HepG2 (cell line): ENCODE measurements around the gene CNNM3. TPM values are rescaled to one million over a fixed set of nuclear protein-coding genes. Genes with fewer than 3 reads are reported as not detected.

Experiments
- ARNT ChIP-seq: fragments of 450-650 bp; IDR thresholded peaks from 2 replicates; pipeline ENCODE4 v1.6.1; 2017
- ASH2L ChIP-seq: fragments of 300-600, 200-600 bp; sonication (generic); IDR thresholded peaks from 2 replicates; pipeline ENCODE4 v1.7.0; 2017; ENCODE audit warnings: low read depth, mild to moderate bottlenecking, moderate library complexity, mixed read lengths, low read length; ENCODE audit not compliant: insufficient read length
- CCDC6 ChIP-seq: sonication (generic); formaldehyde crosslinking; IDR thresholded peaks from 2 replicates; pipeline ENCODE4 v1.8.1; 2022; ENCODE audit warnings: mild to moderate bottlenecking, missing genetic modification reagents, moderate library complexity
- HDAC6 ChIP-seq: fragments of 200-600 bp; sonication (generic); IDR thresholded peaks from 2 replicates; pipeline ENCODE4 v1.7.0; 2017; ENCODE audit warnings: mild to moderate bottlenecking, antibody characterized with exemption, low read length, low read depth
- HNRNPL ChIP-seq: fragments of 200-400 bp; formaldehyde crosslinking; IDR thresholded peaks from 2 replicates; pipeline ENCODE4 v1.6.1; 2017; ENCODE audit warnings: mild to moderate bottlenecking, low read depth, low read length
- HNRNPLL ChIP-seq: fragments of 200-400 bp; formaldehyde crosslinking; IDR thresholded peaks from 2 replicates; pipeline ENCODE4 v1.6.1; 2017; ENCODE audit warnings: mild to moderate bottlenecking, low read depth, low read length; ENCODE audit not compliant: poor library complexity, severe bottlenecking
- MAX ChIP-seq: IDR thresholded peaks from 2 replicates; pipeline ENCODE4 v1.6.1; 2012; ENCODE audit warnings: inconsistent platforms
- MXD4 ChIP-seq: IDR thresholded peaks from 2 replicates; pipeline ENCODE4 v1.6.1; 2016; ENCODE audit warnings: mild to moderate bottlenecking, missing biosample characterization, missing genetic modification reagents
- RFX5 ChIP-seq: IDR thresholded peaks from 2 replicates; pipeline ENCODE4 v1.6.1; 2011; ENCODE audit warnings: low read depth, low read length, improper control_type of control experiment
- THYN1 ChIP-seq: sonication (generic); formaldehyde crosslinking; IDR thresholded peaks from 2 replicates; pipeline ENCODE4 v1.8.1; 2023; ENCODE audit warnings: low read depth, mild to moderate bottlenecking, moderate library complexity, missing genetic modification reagents, borderline replicate concordance
- ZNF574 ChIP-seq: sonication (generic); formaldehyde crosslinking; IDR thresholded peaks from 2 replicates; pipeline ENCODE4 v1.4.0; 2020; ENCODE audit warnings: missing genetic modification reagents
- ZNF605 ChIP-seq: sonication (generic); formaldehyde crosslinking; IDR thresholded peaks from 2 replicates; pipeline ENCODE4 v1.8.0; 2022; ENCODE audit warnings: mild to moderate bottlenecking, missing genetic modification reagents
- ZNF83 ChIP-seq: sonication (generic); formaldehyde crosslinking; IDR thresholded peaks from 2 replicates; pipeline ENCODE4 v1.4.0; 2020; ENCODE audit warnings: missing genetic modification reagents, mild to moderate bottlenecking, borderline replicate concordance
- ZSCAN5A ChIP-seq: sonication (generic); formaldehyde crosslinking; IDR thresholded peaks from 2 replicates; pipeline ENCODE4 v1.8.0; 2022; ENCODE audit warnings: mild to moderate bottlenecking, missing genetic modification reagents, borderline replicate concordance
- polyA plus RNA-seq, 8 experiments: library from polyadenylated mRNA; depleted of rRNA in 3 of 8; stranded (reverse) in 7 of 8; unstranded in 1 of 8; fragments of >200 nt; fragmentation: Illumina TruSeq in 4 of 8; extraction: Trizol in 4 of 8; gene quantifications; 2 replicates each; pipeline versions ENCODE4 v1.2.1 to v1.2.3, GENCODE V29; 2011 to 2016; ENCODE audit warnings: low read depth in 4 of 8, missing spikeins in 1 of 8, mixed read lengths in 1 of 8; ENCODE audit not compliant: insufficient read depth in 1 of 8
- total RNA-seq, 5 experiments: library from RNA; depleted of rRNA; stranded (reverse); fragments of >200 nt; fragmentation: Illumina TruSeq; extraction: Trizol; gene quantifications; 2 replicates each; pipeline ENCODE4 v1.2.3, GENCODE V29; 2016; ENCODE audit warnings: low read depth in 1 of 5
- TF ChIP-seq, protein P1 (sequence below): sonication (generic); formaldehyde crosslinking; IDR thresholded peaks from 2 replicates; pipeline ENCODE4 v1.4.0; 2020; ENCODE audit warnings: missing genetic modification reagents
- TF ChIP-seq, protein P2 (sequence below): sonication (generic); formaldehyde crosslinking; IDR thresholded peaks from 2 replicates; pipeline ENCODE4 v1.5.1; 2020; ENCODE audit warnings: mild to moderate bottlenecking, missing genetic modification reagents, moderate library complexity
- TF ChIP-seq, protein P3 (sequence below): IDR thresholded peaks from 2 replicates; pipeline ENCODE4 v1.6.1; 2016; ENCODE audit warnings: missing compliant biosample characterization, missing genetic modification reagents, borderline replicate concordance

Gene CNNM3
- total and polyA plus RNA-seq, 2 of the 13 experiments (the other 11 are each of a cell fraction or from before 2014, with no cell fraction given) = 21.2 to 27.9 TPM

DNA sequence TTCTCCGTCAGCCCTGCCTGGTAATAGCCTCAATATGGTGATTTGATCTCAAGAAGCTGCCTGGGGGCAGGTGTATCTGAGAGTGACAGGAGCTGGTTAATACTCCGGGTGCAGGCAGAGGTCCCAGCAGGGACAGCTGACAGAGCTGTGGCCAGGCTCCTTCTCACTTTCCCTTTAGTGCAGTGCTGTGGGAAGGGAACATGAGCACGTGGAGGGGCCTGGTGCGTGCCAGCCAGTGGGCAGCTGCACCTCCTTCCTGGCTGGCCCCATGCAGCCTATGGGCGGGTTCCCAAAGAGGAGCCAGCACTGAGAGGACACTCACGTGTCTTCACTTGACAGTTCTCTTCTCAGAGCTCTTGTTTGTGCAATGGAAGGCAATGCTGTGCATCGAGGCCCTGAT lies 46.3 kb upstream of the CNNM3 start (continued):
- TF ChIP-seq ZSCAN5A (CRISPR knock-in tag) = no peak
- TF ChIP-seq ARNT = no peak
- TF ChIP-seq ZNF574 (CRISPR knock-in tag) = 0 out of 2 replicates have a peak, but pooled peaks have one; percentile 10
- TF ChIP-seq, protein P1, sequence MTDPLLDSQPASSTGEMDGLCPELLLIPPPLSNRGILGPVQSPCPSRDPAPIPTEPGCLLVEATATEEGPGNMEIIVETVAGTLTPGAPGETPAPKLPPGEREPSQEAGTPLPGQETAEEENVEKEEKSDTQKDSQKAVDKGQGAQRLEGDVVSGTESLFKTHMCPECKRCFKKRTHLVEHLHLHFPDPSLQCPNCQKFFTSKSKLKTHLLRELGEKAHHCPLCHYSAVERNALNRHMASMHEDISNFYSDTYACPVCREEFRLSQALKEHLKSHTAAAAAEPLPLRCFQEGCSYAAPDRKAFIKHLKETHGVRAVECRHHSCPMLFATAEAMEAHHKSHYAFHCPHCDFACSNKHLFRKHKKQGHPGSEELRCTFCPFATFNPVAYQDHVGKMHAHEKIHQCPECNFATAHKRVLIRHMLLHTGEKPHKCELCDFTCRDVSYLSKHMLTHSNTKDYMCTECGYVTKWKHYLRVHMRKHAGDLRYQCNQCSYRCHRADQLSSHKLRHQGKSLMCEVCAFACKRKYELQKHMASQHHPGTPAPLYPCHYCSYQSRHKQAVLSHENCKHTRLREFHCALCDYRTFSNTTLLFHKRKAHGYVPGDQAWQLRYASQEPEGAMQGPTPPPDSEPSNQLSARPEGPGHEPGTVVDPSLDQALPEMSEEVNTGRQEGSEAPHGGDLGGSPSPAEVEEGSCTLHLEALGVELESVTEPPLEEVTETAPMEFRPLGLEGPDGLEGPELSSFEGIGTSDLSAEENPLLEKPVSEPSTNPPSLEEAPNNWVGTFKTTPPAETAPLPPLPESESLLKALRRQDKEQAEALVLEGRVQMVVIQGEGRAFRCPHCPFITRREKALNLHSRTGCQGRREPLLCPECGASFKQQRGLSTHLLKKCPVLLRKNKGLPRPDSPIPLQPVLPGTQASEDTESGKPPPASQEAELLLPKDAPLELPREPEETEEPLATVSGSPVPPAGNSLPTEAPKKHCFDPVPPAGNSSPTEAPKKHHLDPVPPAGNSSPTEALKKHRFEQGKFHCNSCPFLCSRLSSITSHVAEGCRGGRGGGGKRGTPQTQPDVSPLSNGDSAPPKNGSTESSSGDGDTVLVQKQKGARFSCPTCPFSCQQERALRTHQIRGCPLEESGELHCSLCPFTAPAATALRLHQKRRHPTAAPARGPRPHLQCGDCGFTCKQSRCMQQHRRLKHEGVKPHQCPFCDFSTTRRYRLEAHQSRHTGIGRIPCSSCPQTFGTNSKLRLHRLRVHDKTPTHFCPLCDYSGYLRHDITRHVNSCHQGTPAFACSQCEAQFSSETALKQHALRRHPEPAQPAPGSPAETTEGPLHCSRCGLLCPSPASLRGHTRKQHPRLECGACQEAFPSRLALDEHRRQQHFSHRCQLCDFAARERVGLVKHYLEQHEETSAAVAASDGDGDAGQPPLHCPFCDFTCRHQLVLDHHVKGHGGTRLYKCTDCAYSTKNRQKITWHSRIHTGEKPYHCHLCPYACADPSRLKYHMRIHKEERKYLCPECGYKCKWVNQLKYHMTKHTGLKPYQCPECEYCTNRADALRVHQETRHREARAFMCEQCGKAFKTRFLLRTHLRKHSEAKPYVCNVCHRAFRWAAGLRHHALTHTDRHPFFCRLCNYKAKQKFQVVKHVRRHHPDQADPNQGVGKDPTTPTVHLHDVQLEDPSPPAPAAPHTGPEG = no peak
- TF ChIP-seq MAX = peak; percentile 61
- TF ChIP-seq CCDC6 (CRISPR knock-in tag) = no peak
- TF ChIP-seq RFX5 = no peak
- TF ChIP-seq ZNF83 (CRISPR knock-in tag) = no peak
- TF ChIP-seq, protein P2, sequence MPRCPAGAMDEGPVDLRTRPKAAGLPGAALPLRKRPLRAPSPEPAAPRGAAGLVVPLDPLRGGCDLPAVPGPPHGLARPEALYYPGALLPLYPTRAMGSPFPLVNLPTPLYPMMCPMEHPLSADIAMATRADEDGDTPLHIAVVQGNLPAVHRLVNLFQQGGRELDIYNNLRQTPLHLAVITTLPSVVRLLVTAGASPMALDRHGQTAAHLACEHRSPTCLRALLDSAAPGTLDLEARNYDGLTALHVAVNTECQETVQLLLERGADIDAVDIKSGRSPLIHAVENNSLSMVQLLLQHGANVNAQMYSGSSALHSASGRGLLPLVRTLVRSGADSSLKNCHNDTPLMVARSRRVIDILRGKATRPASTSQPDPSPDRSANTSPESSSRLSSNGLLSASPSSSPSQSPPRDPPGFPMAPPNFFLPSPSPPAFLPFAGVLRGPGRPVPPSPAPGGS (CRISPR knock-in tag) = 0 out of 2 replicates have a peak, but pooled peaks have one; percentile 13
- TF ChIP-seq, protein P3, sequence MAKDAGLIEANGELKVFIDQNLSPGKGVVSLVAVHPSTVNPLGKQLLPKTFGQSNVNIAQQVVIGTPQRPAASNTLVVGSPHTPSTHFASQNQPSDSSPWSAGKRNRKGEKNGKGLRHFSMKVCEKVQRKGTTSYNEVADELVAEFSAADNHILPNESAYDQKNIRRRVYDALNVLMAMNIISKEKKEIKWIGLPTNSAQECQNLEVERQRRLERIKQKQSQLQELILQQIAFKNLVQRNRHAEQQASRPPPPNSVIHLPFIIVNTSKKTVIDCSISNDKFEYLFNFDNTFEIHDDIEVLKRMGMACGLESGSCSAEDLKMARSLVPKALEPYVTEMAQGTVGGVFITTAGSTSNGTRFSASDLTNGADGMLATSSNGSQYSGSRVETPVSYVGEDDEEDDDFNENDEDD = 0 out of 2 replicates have a peak, but pooled peaks have one; percentile 8
- TF ChIP-seq HNRNPLL = no peak
- no peak for TF ChIP-seq THYN1 (CRISPR knock-in tag)
- TF ChIP-seq ZNF605 (CRISPR knock-in tag) = no peak
- 0 out of 2 replicates have a peak, but pooled peaks have one; percentile 36 for TF ChIP-seq MXD4 (CRISPR knock-in tag)
- 0 out of 2 replicates have a peak, but pooled peaks have one; percentile 21 for TF ChIP-seq HNRNPL
- no peak for TF ChIP-seq HDAC6
- TF ChIP-seq ASH2L = no peak
